HG03520 (cell line): Measurements from ENCODE around the gene LRRC36.

ENCODE experiments used
- ATAC-seq: cut with Tn5 transposase; IDR thresholded peaks from one replicate; pipeline ENCODE4 v1.9.1; 2021; ENCODE audit warnings: mild to moderate bottlenecking, moderate library complexity; ENCODE audit not compliant: unreplicated experiment

Gene LRRC36

GRCh38 chr16:67419931-67420330 lies 93.3 kb downstream of the LRRC36 start:
- no peak for ATAC-seq

GRCh38 chr16:67421030-67421429 lies 94.4 kb downstream of the LRRC36 start:
- ATAC-seq: no peak

- ATAC-seq: no peak
Observed at GRCh38 chr16:67423015-67423414, 96.4 kb downstream of the LRRC36 start.

- ATAC-seq: no peak
Observed at GRCh38 chr16:67423611-67424260, 97.1 kb downstream of the LRRC36 start.

GRCh38 chr16:67424261-67424615 lies 97.6 kb downstream of the LRRC36 start:
- ATAC-seq: no peak

- no peak for ATAC-seq
Observed at GRCh38 chr16:67425061-67425460, 98.4 kb downstream of the LRRC36 start.

GRCh38 chr16:67425580-67425979 lies 99.0 kb downstream of the LRRC36 start:
- no peak for ATAC-seq

GRCh38 chr16:67426022-67426421 lies 99.4 kb downstream of the LRRC36 start:
- no peak for ATAC-seq

- no peak for ATAC-seq
Observed at GRCh38 chr16:67426950-67427349, 100.3 kb downstream of the LRRC36 start.

- ATAC-seq: no peak
Observed at GRCh38 chr16:67428146-67428731, 101.6 kb downstream of the LRRC36 start.

- no peak for ATAC-seq
Observed at GRCh38 chr16:67429053-67429798, 102.6 kb downstream of the LRRC36 start.

GRCh38 chr16:67429799-67430503 lies 103.3 kb downstream of the LRRC36 start:
- no peak for ATAC-seq

- no peak for ATAC-seq
Observed at GRCh38 chr16:67430504-67430976, 103.9 kb downstream of the LRRC36 start.

GRCh38 chr16:67430977-67431774 lies 104.6 kb downstream of the LRRC36 start, which contains the start of gene HSD11B2:
Gene HSD11B2, plus strand, starts transcription at chr16:67431121. Its CDS starts 128 bp downstream, at chr16:67431249.
- no peak for ATAC-seq

GRCh38 chr16:67431775-67432505 lies 105.3 kb downstream of the LRRC36 start:
- ATAC-seq: no peak

GRCh38 chr16:67432506-67432890 lies 105.9 kb downstream of the LRRC36 start:
- no peak for ATAC-seq

GRCh38 chr16:67433131-67433719 lies 106.6 kb downstream of the LRRC36 start:
- ATAC-seq: no peak
